ENCODE data around the gene CD46.

Gene CD46

GRCh38 chr1:207815466-207815865, 63.6 kb downstream of the CD46 start:
- TF ChIP-seq, protein P1, sequence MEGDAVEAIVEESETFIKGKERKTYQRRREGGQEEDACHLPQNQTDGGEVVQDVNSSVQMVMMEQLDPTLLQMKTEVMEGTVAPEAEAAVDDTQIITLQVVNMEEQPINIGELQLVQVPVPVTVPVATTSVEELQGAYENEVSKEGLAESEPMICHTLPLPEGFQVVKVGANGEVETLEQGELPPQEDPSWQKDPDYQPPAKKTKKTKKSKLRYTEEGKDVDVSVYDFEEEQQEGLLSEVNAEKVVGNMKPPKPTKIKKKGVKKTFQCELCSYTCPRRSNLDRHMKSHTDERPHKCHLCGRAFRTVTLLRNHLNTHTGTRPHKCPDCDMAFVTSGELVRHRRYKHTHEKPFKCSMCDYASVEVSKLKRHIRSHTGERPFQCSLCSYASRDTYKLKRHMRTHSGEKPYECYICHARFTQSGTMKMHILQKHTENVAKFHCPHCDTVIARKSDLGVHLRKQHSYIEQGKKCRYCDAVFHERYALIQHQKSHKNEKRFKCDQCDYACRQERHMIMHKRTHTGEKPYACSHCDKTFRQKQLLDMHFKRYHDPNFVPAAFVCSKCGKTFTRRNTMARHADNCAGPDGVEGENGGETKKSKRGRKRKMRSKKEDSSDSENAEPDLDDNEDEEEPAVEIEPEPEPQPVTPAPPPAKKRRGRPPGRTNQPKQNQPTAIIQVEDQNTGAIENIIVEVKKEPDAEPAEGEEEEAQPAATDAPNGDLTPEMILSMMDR (conservative IDR thresholded peaks at IDR 0.05) = no peak
- no peak overlapping the region for H3K27ac ChIP-seq

GRCh38 chr1:207815913-207816291, 64.0 kb downstream of the CD46 start:
- TF ChIP-seq, protein P1 (conservative IDR thresholded peaks at IDR 0.05) = no peak

GRCh38 chr1:207817166-207817565, 65.3 kb downstream of the CD46 start:
- TF ChIP-seq, protein P1 (conservative IDR thresholded peaks at IDR 0.05) = no peak
- no peak overlapping the region for H3K27ac ChIP-seq

More at GRCh38 chr1:207815913-207816291, 64.0 kb downstream of the CD46 start:
- no peak overlapping the region for H3K27ac ChIP-seq

DNA sequence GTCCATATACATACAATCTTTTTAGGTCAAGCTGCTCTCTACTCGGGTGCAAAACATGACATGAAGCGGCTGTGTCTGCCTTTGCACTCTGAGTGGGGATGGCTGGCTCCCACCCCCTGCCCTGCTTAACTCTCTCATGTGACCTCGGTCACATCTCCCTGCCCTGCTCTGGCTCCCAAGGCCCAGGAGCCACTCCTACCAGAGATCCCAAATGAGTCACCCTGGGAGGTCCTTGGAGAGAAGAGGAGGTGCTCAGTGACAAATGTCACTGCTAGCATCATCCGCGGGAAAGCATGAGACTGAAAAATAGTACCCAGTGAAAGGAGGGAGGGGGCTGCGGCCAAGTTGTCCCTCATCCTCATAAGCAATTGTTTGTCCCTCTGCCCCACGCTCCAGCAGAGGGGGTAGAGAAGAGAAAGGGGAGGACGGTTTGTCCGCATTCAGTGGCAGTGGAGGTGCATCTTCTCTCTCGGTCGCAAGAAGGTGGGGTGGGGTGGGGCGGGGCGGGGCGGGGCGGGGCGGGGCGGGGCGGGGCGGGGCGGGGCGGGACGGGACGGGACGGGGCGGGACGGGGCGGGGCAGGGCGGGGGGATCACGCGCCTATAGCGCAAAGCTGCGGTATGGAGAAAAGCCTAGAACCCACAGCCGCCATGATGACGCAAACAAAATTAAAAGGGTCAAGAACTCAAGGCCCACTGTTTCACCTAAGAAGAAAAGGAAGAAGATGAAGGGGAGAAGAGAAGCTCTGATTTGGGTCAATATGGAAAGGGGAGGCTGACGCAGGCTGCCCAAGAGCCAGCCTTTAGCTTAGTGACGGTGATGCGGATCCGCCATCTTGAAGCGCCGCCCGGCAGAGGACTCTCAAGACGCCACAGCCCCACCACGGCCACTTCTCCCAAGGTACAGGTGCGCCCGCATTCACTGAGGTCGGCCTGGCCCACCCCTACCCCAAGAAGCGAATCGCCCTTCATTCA, 66.2 kb downstream of the CD46 start:
- H3K27ac ChIP-seq = no peak overlapping the region
- TF ChIP-seq, protein P1 (conservative IDR thresholded peaks at IDR 0.05) = no peak

DNA sequence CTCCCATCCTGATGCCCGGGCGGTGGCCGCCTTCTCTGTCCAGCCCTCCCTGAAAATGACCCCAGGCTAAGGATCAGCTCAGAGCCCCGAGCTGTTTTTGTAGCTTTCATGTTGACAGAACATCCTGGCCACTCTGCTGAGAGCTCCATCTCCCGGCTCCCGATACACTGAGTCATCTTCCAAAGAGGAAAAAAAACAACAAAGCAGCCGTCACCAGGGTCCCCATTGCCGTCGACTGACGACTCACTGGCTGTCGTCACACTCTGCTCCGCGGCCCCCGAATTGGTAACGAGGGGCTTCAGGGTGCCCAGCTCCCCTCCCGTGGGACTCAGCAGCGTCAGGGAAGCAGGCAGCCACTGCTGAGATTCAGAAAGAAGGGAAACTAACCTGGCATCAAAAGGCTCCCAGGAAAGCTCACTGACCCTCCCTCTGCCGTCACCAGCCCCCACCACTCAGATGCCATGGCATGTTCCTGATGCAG, 67.2 kb downstream of the CD46 start:
- no peak overlapping the region for H3K27ac ChIP-seq
- TF ChIP-seq, protein P1 (conservative IDR thresholded peaks at IDR 0.05) = no peak

- TF ChIP-seq, protein P1 (conservative IDR thresholded peaks at IDR 0.05) = no peak
Measured at GRCh38 chr1:207820568-207821463, 69.0 kb downstream of the CD46 start.

More at GRCh38 chr1:207820568-207821463, 69.0 kb downstream of the CD46 start:
- H3K27ac ChIP-seq = no peak overlapping the region

Data from VCaP (cell line).